HepG2 (cell line): ENCODE measurements around the gene NBPF8. TPM values are rescaled to one million over a fixed set of nuclear protein-coding genes. Genes with fewer than 3 reads are reported as not detected.
"Not testable (repeated sequence)": the region's sequence is repeated elsewhere in the genome, so short reads cannot be mapped to it uniquely, and the experiment has no call there.

ENCODE experiments used
- ATAC-seq: fragments of 200-7000 bp; cut with Tn5 transposase; 3 replicates; pipeline ENCODE4 v1.9.1; 2020; ENCODE audit warnings: mild to moderate bottlenecking, moderate library complexity
- BruUV-seq: library from RNA; stranded (reverse); fragments of 400-500 nt; replicated peaks from 2 replicates; lab custom pipeline; 2021; lab: Mats Ljungman, UMichigan
- CTCF ChIA-PET: fragments of 300-600 bp; formaldehyde crosslinking; extraction: SDS; loops from one replicate; lab custom pipeline; 2021; ENCODE audit warnings: low total read pairs, inconsistent platforms, low intra/inter-chr PET ratio; lab: Yijun Ruan, JAX
- POLR2A ChIA-PET: fragments of 350-600 bp; sonication (Branson Sonifier 250); formaldehyde crosslinking; loops from one replicate; lab custom pipeline; 2020; ENCODE audit warnings: antibody characterized with exemption, inconsistent platforms; lab: Yijun Ruan, JAX
- DNase-seq: peaks from one replicate; pipeline ENCODE4 v3.0.0-alpha.2; 2015; ENCODE audit warnings: low spot score
- FAIRE-seq: peaks from 3 replicates; lab custom pipeline; 2011; peaks lifted over from hg19 to GRCh38; lab: Jason Lieb, UNC
- H2AFZ ChIP-seq: one replicate; pipeline ENCODE4 v1.6.1; 2011; ENCODE audit warnings: low read length, inconsistent platforms
- H3K27ac ChIP-seq: fragments of 300-600 bp; 3 replicates; pipeline ENCODE4 v1.8.0; 2011; ENCODE audit warnings: mixed run types, mild to moderate bottlenecking, mixed read lengths, low read length, inconsistent platforms; ENCODE audit not compliant: insufficient read depth; ENCODE audit errors: extremely low read length
- H3K27me3 ChIP-seq, 2 experiments: fragments of 200-600 bp in 1 of 2; 2 replicates in 1 of 2; 3 replicates in 1 of 2; pipeline versions ENCODE4 v1.6.0 to v1.8.0; 2011; ENCODE audit warnings: low read length in 2 of 2, mild to moderate bottlenecking in 2 of 2, moderate library complexity in 2 of 2, inconsistent platforms in 1 of 2; ENCODE audit not compliant: insufficient read depth in 2 of 2, control insufficient read depth in 1 of 2
- H3K36me3 ChIP-seq, 2 experiments: fragments of 200-600 bp in 1 of 2; replicated peaks in 1 of 2; 2 replicates in 1 of 2; 3 replicates in 1 of 2; pipeline versions ENCODE4 v1.5.1 to v1.8.0; 2011; ENCODE audit warnings: low read length in 2 of 2, inconsistent platforms in 1 of 2; ENCODE audit not compliant: insufficient read depth in 2 of 2, control insufficient read depth in 1 of 2
- H3K4me1 ChIP-seq: 2 replicates; pipeline ENCODE4 v1.5.1; 2012; ENCODE audit warnings: low read length, inconsistent platforms; ENCODE audit not compliant: insufficient read depth
- H3K4me2 ChIP-seq: 2 replicates; pipeline ENCODE4 v1.6.0; 2011; ENCODE audit warnings: low read depth, low read length, inconsistent platforms
- H3K4me3 ChIP-seq, 3 experiments: fragments of 200-600 bp in 1 of 3; sonication (generic), shearing (Covaris generic) in 1 of 3; replicated peaks in 1 of 3; 2 replicates each; pipeline ENCODE4 v1.5.1; 2011 to 2016; ENCODE audit warnings: low read length in 3 of 3, inconsistent platforms in 2 of 3, low read depth in 2 of 3, mild to moderate bottlenecking in 2 of 3, control low read depth in 1 of 3, mixed read lengths in 1 of 3; ENCODE audit not compliant: insufficient read depth in 1 of 3
- H3K79me2 ChIP-seq: one replicate; pipeline ENCODE4 v1.6.1; 2011; ENCODE audit warnings: low read length, inconsistent platforms; ENCODE audit not compliant: insufficient read depth
- H3K9ac ChIP-seq: 2 replicates; pipeline ENCODE4 v1.6.0; 2011; ENCODE audit warnings: mild to moderate bottlenecking, low read depth, low read length, inconsistent platforms; ENCODE audit not compliant: insufficient read depth
- H3K9me3 ChIP-seq: 2 replicates; pipeline ENCODE4 v1.5.1; 2012; ENCODE audit warnings: mild to moderate bottlenecking, low read length
- H4K20me1 ChIP-seq: 2 replicates; pipeline ENCODE4 v1.6.0; 2011; ENCODE audit warnings: inconsistent platforms, mild to moderate bottlenecking, low read length, moderate library complexity; ENCODE audit not compliant: insufficient read depth
- STAG1 ChIP-seq: sonication (generic); formaldehyde crosslinking; IDR thresholded peaks from 2 replicates; pipeline ENCODE4 v1.4.0; 2020; ENCODE audit warnings: missing genetic modification reagents
- WGBS: methylation state at CpG from one replicate; pipeline ENCODE4 v1.1.6; 2017; ENCODE audit warnings: low lambda C conversion rate; 5-methylcytosine and 5-hydroxymethylcytosine counted together
- in situ Hi-C: cut with HindIII; loops from 2 replicates; pipeline ENCODE4 v1.10.0; 2017; ENCODE audit warnings: low pct_unique_long_range_greater_than_20kb; ENCODE audit not compliant: extremely low pct_ligation_motif_present
- intact Hi-C: fragments of 100-400 bp; cut with micrococcal nuclease; formaldehyde crosslinking; loops from one replicate; pipeline ENCODE4 v1.10.0; 2022; ENCODE audit not compliant: unreplicated experiment
- polyA plus RNA-seq, 8 experiments: library from polyadenylated mRNA; depleted of rRNA in 3 of 8; stranded (reverse) in 7 of 8; unstranded in 1 of 8; fragments of >200 nt; fragmentation: Illumina TruSeq in 4 of 8; extraction: Trizol in 4 of 8; gene quantifications; 2 replicates each; pipeline versions ENCODE4 v1.2.1 to v1.2.3, GENCODE V29; 2011 to 2016; ENCODE audit warnings: low read depth in 4 of 8, missing spikeins in 1 of 8, mixed read lengths in 1 of 8; ENCODE audit not compliant: insufficient read depth in 1 of 8
- total RNA-seq, 5 experiments: library from RNA; depleted of rRNA; stranded (reverse); fragments of >200 nt; fragmentation: Illumina TruSeq; extraction: Trizol; gene quantifications; 2 replicates each; pipeline ENCODE4 v1.2.3, GENCODE V29; 2016; ENCODE audit warnings: low read depth in 1 of 5

Gene NBPF8
- total and polyA plus RNA-seq, 2 of the 13 experiments (the other 11 are each of a cell fraction or from before 2014, with no cell fraction given) = 4.0 to 7.7 TPM

DNA sequence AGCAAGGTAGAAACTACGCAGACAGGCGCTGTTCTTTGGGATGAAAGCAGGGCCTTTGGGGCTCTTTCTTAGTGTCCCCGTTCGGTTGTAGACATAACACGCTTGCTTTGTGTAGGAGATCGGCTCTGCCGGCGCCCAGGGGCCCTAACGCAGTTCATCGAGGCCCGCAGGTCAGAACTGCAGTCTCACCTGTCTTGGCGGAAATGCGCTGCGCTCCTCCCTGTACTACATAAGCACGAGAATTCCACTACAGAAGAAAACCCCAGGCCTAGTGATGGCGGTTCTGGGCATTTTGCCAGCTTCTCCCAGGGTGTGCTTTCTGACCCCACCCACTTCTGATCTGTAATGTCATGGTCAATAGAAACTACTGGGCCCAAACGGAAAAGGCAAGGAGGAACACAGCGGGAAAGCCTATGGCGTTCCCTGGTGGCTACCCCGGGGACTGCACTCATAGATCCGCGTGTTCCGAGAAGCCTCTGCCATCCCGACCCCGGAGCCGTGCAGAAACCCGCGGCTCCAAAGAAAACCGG is 26.2 kb upstream of the NBPF8 start:
- H3K9ac ChIP-seq = not testable (repeated sequence)
- 26% methylated on average over 3 of the region's 29 CpGs for WGBS
- TF ChIP-seq STAG1 (CRISPR knock-in tag) = 0 out of 2 replicates have a peak, but pooled peaks have one; percentile 9
- TF ChIP-seq, all 625 proteins: peak for 1; not testable (repeated sequence) for 624
- H4K20me1 ChIP-seq, H3K79me2 ChIP-seq, H3K4me1 ChIP-seq, H3K36me3 ChIP-seq, in situ Hi-C loops, intact Hi-C loops, H2AFZ ChIP-seq, H3K4me3 ChIP-seq, ATAC-seq, POLR2A ChIA-PET, BruUV-seq, H3K27me3 ChIP-seq, H3K27ac ChIP-seq, H3K9me3 ChIP-seq, CTCF ChIA-PET, FAIRE-seq, H3K4me2 ChIP-seq: not testable (repeated sequence)
- DNase-seq = peak; percentile 3

DNA sequence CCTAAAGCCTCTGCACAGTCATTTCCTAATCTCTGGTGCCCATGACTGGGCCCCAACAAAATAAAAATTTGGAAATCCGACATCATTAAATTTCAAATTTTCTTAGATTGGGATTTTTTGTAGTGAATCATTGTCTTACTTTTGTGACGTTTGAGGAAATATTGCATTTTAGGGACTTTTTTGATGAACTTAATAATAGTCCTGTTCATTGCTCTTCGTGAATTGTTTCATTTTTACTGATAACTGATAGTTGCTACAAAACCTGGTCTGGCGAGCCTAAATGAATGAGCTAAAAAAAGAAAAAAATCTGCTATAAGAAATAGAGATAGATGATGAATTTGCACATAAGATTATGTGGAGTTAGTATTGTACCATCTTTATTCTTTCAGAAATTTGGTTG is 23.5 kb upstream of the NBPF8 start:
- in situ Hi-C loops, BruUV-seq, POLR2A ChIA-PET: not testable (repeated sequence)

GRCh38 chr1:120393316-120394232 is 21.3 kb upstream of the NBPF8 start:
- H4K20me1 ChIP-seq, ATAC-seq, H3K9ac ChIP-seq, H2AFZ ChIP-seq, intact Hi-C loops, POLR2A ChIA-PET, H3K36me3 ChIP-seq, H3K27me3 ChIP-seq, DNase-seq, H3K79me2 ChIP-seq, H3K4me1 ChIP-seq, H3K9me3 ChIP-seq, H3K27ac ChIP-seq, in situ Hi-C loops, BruUV-seq, H3K4me3 ChIP-seq, CTCF ChIA-PET, H3K4me2 ChIP-seq, FAIRE-seq: not testable (repeated sequence)
- 25% methylated on average over 8 of the region's 13 CpGs for WGBS

More for the DNA sequence above, 23.5 kb upstream of the NBPF8 start:
- H2AFZ ChIP-seq, H3K27ac ChIP-seq, H4K20me1 ChIP-seq, H3K4me1 ChIP-seq, H3K4me2 ChIP-seq, H3K36me3 ChIP-seq, H3K79me2 ChIP-seq, H3K9ac ChIP-seq, FAIRE-seq, DNase-seq, ATAC-seq, H3K27me3 ChIP-seq, H3K4me3 ChIP-seq, H3K9me3 ChIP-seq, CTCF ChIA-PET, intact Hi-C loops: not testable (repeated sequence)
- WGBS = 0% methylated on average over 4 of the region's 4 CpGs

DNA sequence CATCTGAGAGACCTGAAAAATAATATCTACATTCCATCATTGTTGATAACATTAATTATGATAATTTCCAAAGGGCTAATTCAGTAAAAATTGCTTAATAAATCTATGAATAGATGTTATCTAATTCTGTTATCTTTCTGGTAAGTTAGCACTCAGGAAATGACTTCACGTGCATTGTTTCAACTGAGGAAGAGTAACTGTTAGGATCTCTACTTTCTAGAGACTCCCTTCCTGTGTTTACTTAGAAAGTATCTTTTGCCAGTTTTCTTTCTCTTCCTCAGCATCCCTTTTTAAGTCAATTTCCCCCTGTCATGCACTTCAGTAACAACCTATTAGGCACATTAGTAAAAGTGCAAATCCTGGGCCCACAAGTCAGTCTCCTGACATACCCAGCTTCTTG is 9.5 kb upstream of the NBPF8 start:
- BruUV-seq, H3K4me2 ChIP-seq, H2AFZ ChIP-seq, FAIRE-seq, H4K20me1 ChIP-seq, H3K9me3 ChIP-seq, CTCF ChIA-PET, H3K4me3 ChIP-seq, H3K9ac ChIP-seq, ATAC-seq, H3K27ac ChIP-seq, H3K79me2 ChIP-seq, DNase-seq, intact Hi-C loops, H3K27me3 ChIP-seq, in situ Hi-C loops, POLR2A ChIA-PET, H3K36me3 ChIP-seq, H3K4me1 ChIP-seq: not testable (repeated sequence)
- no CpG with 5 or more reads among the region's 1 CpG for WGBS
